Measurements from ENCODE around the gene ALG6.
"Not testable (repeated sequence)": the region's sequence is repeated elsewhere in the genome, so short reads cannot be mapped to it uniquely, and the experiment has no call there.

Gene ALG6

GRCh38 chr1:63329621-63330330, 37.7 kb upstream of the ALG6 start:
- H3K27ac ChIP-seq (ENCODE audit: low read length): no peak overlapping the region
- peaks cover 60 to 73% of the 10 kb centered on the region in 2 donors for H3K27me3 ChIP-seq (ENCODE audit: control insufficient read depth in 1 of 2, insufficient read depth in 2 of 2, low read length in 2 of 2)
- no peaks in the 10 kb centered on the region for H3K36me3 ChIP-seq (ENCODE audit: control insufficient read depth in 2 of 2, insufficient read depth in 2 of 2, low read length in 2 of 2)
- H3K9ac ChIP-seq (ENCODE audit: low read length in 2 of 2): no peak overlapping the region
- peaks cover 0 to 2% of the 10 kb centered on the region in 2 donors for H3K9me3 ChIP-seq (ENCODE audit: control insufficient read depth in 2 of 2, low read length in 2 of 2)
- no peak overlapping the region for H3K4me3 ChIP-seq (ENCODE audit: low read length in 2 of 2)
- H3K4me1 ChIP-seq (ENCODE audit: control insufficient read depth, insufficient read depth, low read length): peaks cover 6% of the 10 kb centered on the region

GRCh38 chr1:63330331-63330916, 37.0 kb upstream of the ALG6 start:
- H3K4me1 ChIP-seq (ENCODE audit: control insufficient read depth, insufficient read depth, low read length): peaks cover 6% of the 10 kb centered on the region
- no peaks in the 10 kb centered on the region for H3K36me3 ChIP-seq (ENCODE audit: control insufficient read depth in 2 of 2, insufficient read depth in 2 of 2, low read length in 2 of 2)
- no peak overlapping the region for H3K9ac ChIP-seq (ENCODE audit: low read length in 2 of 2)
- no peak overlapping the region for H3K4me3 ChIP-seq (ENCODE audit: low read length in 2 of 2)
- peaks cover 60 to 68% of the 10 kb centered on the region in 2 donors for H3K27me3 ChIP-seq (ENCODE audit: control insufficient read depth in 1 of 2, insufficient read depth in 2 of 2, low read length in 2 of 2)
- no peak overlapping the region for H3K27ac ChIP-seq (ENCODE audit: low read length)
- peaks cover 0 to 2% of the 10 kb centered on the region in 2 donors for H3K9me3 ChIP-seq (ENCODE audit: control insufficient read depth in 2 of 2, low read length in 2 of 2)

- no peak overlapping the region for H3K4me3 ChIP-seq (ENCODE audit: low read length in 2 of 2)
- H3K9me3 ChIP-seq (ENCODE audit: control insufficient read depth in 2 of 2, low read length in 2 of 2): no peaks in the 10 kb centered on the region
- H3K27ac ChIP-seq (ENCODE audit: low read length): no peak overlapping the region
- H3K9ac ChIP-seq (ENCODE audit: low read length in 2 of 2): no peak overlapping the region
- H3K27me3 ChIP-seq (ENCODE audit: control insufficient read depth in 1 of 2, insufficient read depth in 2 of 2, low read length in 2 of 2): no peaks in the 10 kb centered on the region
- H3K4me1 ChIP-seq (ENCODE audit: control insufficient read depth, insufficient read depth, low read length): no peaks in the 10 kb centered on the region
- no peaks in the 10 kb centered on the region for H3K36me3 ChIP-seq (ENCODE audit: control insufficient read depth in 2 of 2, insufficient read depth in 2 of 2, low read length in 2 of 2)
Measured at GRCh38 chr1:63342402-63342801, 25.0 kb upstream of the ALG6 start.

GRCh38 chr1:63343922-63344321, 23.5 kb upstream of the ALG6 start:
- Histone ChIP-seq H3K4me3 (ENCODE audit: low read length in 2 of 2) (no peak overlapping the region), H3K9ac (ENCODE audit: low read length in 2 of 2) (no peak overlapping the region), H3K4me1 (ENCODE audit: control insufficient read depth, insufficient read depth, low read length) (no peaks in the 10 kb centered on the region), H3K27me3 (ENCODE audit: control insufficient read depth in 1 of 2, insufficient read depth in 2 of 2, low read length in 2 of 2) (no peaks in the 10 kb centered on the region), H3K9me3 (ENCODE audit: control insufficient read depth in 2 of 2, low read length in 2 of 2) (no peaks in the 10 kb centered on the region), H3K36me3 (ENCODE audit: control insufficient read depth in 2 of 2, insufficient read depth in 2 of 2, low read length in 2 of 2) (no peaks in the 10 kb centered on the region), H3K27ac (ENCODE audit: low read length) (no peak overlapping the region)

GRCh38 chr1:63350320-63350719, 17.1 kb upstream of the ALG6 start:
- H3K27me3 ChIP-seq (ENCODE audit: control insufficient read depth in 1 of 2, insufficient read depth in 2 of 2, low read length in 2 of 2): peaks cover 2 to 5% of the 10 kb centered on the region in 2 donors
- H3K4me1 ChIP-seq (ENCODE audit: control insufficient read depth, insufficient read depth, low read length): no peaks in the 10 kb centered on the region
- H3K9me3 ChIP-seq (ENCODE audit: control insufficient read depth in 2 of 2, low read length in 2 of 2): no peaks in the 10 kb centered on the region
- no peak overlapping the region for H3K4me3 ChIP-seq (ENCODE audit: low read length in 2 of 2)
- no peak overlapping the region for H3K27ac ChIP-seq (ENCODE audit: low read length)
- H3K36me3 ChIP-seq (ENCODE audit: control insufficient read depth in 2 of 2, insufficient read depth in 2 of 2, low read length in 2 of 2): no peaks in the 10 kb centered on the region
- H3K9ac ChIP-seq (ENCODE audit: low read length in 2 of 2): no peak overlapping the region

- H3K27me3 ChIP-seq (ENCODE audit: control insufficient read depth in 1 of 2, insufficient read depth in 2 of 2, low read length in 2 of 2): peaks cover 2 to 5% of the 10 kb centered on the region in 2 donors
- H3K4me1 ChIP-seq (ENCODE audit: control insufficient read depth, insufficient read depth, low read length): no peaks in the 10 kb centered on the region
- no peak overlapping the region for H3K4me3 ChIP-seq (ENCODE audit: low read length in 2 of 2)
- no peaks in the 10 kb centered on the region for H3K36me3 ChIP-seq (ENCODE audit: control insufficient read depth in 2 of 2, insufficient read depth in 2 of 2, low read length in 2 of 2)
- no peaks in the 10 kb centered on the region for H3K9me3 ChIP-seq (ENCODE audit: control insufficient read depth in 2 of 2, low read length in 2 of 2)
- no peak overlapping the region for H3K27ac ChIP-seq (ENCODE audit: low read length)
- H3K9ac ChIP-seq (ENCODE audit: low read length in 2 of 2): no peak overlapping the region
Measured at GRCh38 chr1:63352736-63353135, 14.7 kb upstream of the ALG6 start.

DNA sequence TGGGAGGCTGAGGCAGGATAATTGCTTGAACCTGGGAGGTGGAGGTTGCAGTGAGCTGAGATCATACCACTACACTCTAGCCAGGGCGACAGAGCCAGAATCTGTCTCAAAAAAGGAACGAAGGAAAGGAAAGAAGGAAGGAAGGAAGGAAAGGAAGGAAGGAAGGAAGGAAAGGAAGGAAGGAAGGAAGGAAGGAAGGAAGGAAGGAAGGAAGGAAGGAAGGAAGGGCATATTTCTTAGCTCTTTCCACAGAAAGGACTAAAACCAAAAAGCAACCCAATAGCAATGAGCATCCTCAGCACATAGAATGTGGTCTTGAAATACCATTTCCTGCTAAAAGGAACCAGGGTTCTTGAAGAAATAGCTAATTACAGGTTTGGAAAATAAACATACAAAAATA, 11.2 kb upstream of the ALG6 start:
- H3K36me3 ChIP-seq (ENCODE audit: control insufficient read depth in 2 of 2, insufficient read depth in 2 of 2, low read length in 2 of 2); H3K4me3 ChIP-seq (ENCODE audit: low read length in 2 of 2); H3K27ac ChIP-seq (ENCODE audit: low read length); H3K4me1 ChIP-seq (ENCODE audit: control insufficient read depth, insufficient read depth, low read length); H3K9ac ChIP-seq (ENCODE audit: low read length in 2 of 2); H3K9me3 ChIP-seq (ENCODE audit: control insufficient read depth in 2 of 2, low read length in 2 of 2); H3K27me3 ChIP-seq (ENCODE audit: control insufficient read depth in 1 of 2, insufficient read depth in 2 of 2, low read length in 2 of 2): not testable (repeated sequence)

- H3K9me3 ChIP-seq (ENCODE audit: control insufficient read depth in 2 of 2, low read length in 2 of 2): no peaks in the 10 kb centered on the region
- no peaks in the 10 kb centered on the region for H3K36me3 ChIP-seq (ENCODE audit: control insufficient read depth in 2 of 2, insufficient read depth in 2 of 2, low read length in 2 of 2)
- H3K27me3 ChIP-seq (ENCODE audit: control insufficient read depth in 1 of 2, insufficient read depth in 2 of 2, low read length in 2 of 2): no peaks in the 10 kb centered on the region
- no peak overlapping the region for H3K9ac ChIP-seq (ENCODE audit: low read length in 2 of 2)
- H3K27ac ChIP-seq (ENCODE audit: low read length): no peak overlapping the region
- H3K4me1 ChIP-seq (ENCODE audit: control insufficient read depth, insufficient read depth, low read length): no peaks in the 10 kb centered on the region
- no peak overlapping the region for H3K4me3 ChIP-seq (ENCODE audit: low read length in 2 of 2)
Measured at GRCh38 chr1:63359561-63359960, 7.9 kb upstream of the ALG6 start.

DNA sequence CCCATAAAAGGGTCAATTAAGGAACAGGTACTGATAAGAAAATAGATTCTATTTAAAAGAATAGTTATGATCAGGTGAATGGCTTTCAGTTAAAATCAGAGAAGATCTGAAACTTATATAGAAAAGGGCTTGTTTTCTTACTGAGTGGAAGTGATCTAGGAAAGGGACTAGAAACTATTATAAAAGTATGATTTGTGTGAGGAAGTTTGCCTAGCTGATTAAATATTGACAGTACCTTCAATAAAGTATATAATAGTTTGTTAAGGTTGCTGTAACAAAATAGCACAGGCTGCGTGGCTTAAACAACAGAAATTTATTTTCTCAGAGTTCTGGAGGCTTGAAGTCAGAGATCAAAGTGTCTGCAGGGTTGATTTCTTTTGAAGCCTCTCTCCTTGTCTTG, 5.4 kb upstream of the ALG6 start:
- Histone ChIP-seq H3K36me3 (ENCODE audit: control insufficient read depth in 2 of 2, insufficient read depth in 2 of 2, low read length in 2 of 2) (no peaks in the 10 kb centered on the region), H3K9me3 (ENCODE audit: control insufficient read depth in 2 of 2, low read length in 2 of 2) (no peaks in the 10 kb centered on the region), H3K4me1 (ENCODE audit: control insufficient read depth, insufficient read depth, low read length) (no peaks in the 10 kb centered on the region), H3K27me3 (ENCODE audit: control insufficient read depth in 1 of 2, insufficient read depth in 2 of 2, low read length in 2 of 2) (no peaks in the 10 kb centered on the region), H3K4me3 (ENCODE audit: low read length in 2 of 2) (no peak overlapping the region), H3K9ac (ENCODE audit: low read length in 2 of 2) (no peak overlapping the region), H3K27ac (ENCODE audit: low read length) (no peak overlapping the region)

GRCh38 chr1:63362578-63362977, 4.8 kb upstream of the ALG6 start:
- H3K9ac ChIP-seq (ENCODE audit: low read length in 2 of 2): no peak overlapping the region
- H3K36me3 ChIP-seq (ENCODE audit: control insufficient read depth in 2 of 2, insufficient read depth in 2 of 2, low read length in 2 of 2): no peaks in the 10 kb centered on the region
- H3K9me3 ChIP-seq (ENCODE audit: control insufficient read depth in 2 of 2, low read length in 2 of 2): no peaks in the 10 kb centered on the region
- no peak overlapping the region for H3K27ac ChIP-seq (ENCODE audit: low read length)
- no peaks in the 10 kb centered on the region for H3K4me1 ChIP-seq (ENCODE audit: control insufficient read depth, insufficient read depth, low read length)
- H3K4me3 ChIP-seq (ENCODE audit: low read length in 2 of 2): no peak overlapping the region
- H3K27me3 ChIP-seq (ENCODE audit: control insufficient read depth in 1 of 2, insufficient read depth in 2 of 2, low read length in 2 of 2): no peaks in the 10 kb centered on the region

DNA sequence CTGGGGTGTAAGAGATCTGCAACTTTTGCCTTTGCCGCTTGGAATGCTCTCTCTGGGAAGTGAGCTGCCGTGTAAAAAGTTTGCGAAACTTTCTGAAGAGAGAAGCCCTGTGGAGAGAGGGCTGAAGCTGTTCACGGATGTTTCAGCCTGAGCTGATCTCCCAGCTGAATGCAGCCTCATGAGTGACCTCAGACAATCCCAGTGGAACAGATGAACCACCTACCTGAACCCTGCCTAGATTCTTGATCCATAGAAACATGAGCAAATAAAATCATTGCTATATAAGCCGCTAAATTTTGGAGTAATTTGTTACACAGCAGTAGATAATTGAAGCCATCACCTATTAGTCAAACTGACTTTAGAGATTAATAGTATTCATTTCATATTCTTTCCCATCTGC, 4.4 kb upstream of the ALG6 start:
- Histone ChIP-seq H3K27me3 (ENCODE audit: control insufficient read depth in 1 of 2, insufficient read depth in 2 of 2, low read length in 2 of 2) (no peaks in the 10 kb centered on the region), H3K4me3 (ENCODE audit: low read length in 2 of 2) (no peak overlapping the region), H3K27ac (ENCODE audit: low read length) (no peak overlapping the region), H3K4me1 (ENCODE audit: control insufficient read depth, insufficient read depth, low read length) (no peaks in the 10 kb centered on the region), H3K9me3 (ENCODE audit: control insufficient read depth in 2 of 2, low read length in 2 of 2) (no peaks in the 10 kb centered on the region), H3K9ac (ENCODE audit: low read length in 2 of 2) (no peak overlapping the region), H3K36me3 (ENCODE audit: control insufficient read depth in 2 of 2, insufficient read depth in 2 of 2, low read length in 2 of 2) (no peaks in the 10 kb centered on the region)
